ACC112 (cell line): ENCODE data around the gene CIAPIN1.

Experiments used
- H2AFZ ChIP-seq: fragments of 200-600 bp; sonication (generic); one replicate; pipeline ENCODE4 v1.6.0; 2017; ENCODE audit warnings: antibody characterized with exemption, low read length; ENCODE audit not compliant: unreplicated experiment
- H3K27ac ChIP-seq: fragments of 200-600 bp; sonication (generic); 2 replicates; pipeline ENCODE4 v1.5.1; 2014; ENCODE audit warnings: low read depth, mild to moderate bottlenecking, antibody characterized with exemption, low read length, moderate library complexity
- H3K27me3 ChIP-seq: fragments of 200-600 bp; sonication (generic); 2 replicates; pipeline ENCODE4 v1.6.1; 2014; ENCODE audit warnings: mild to moderate bottlenecking, antibody characterized with exemption, low read length, moderate library complexity, mixed read lengths; ENCODE audit not compliant: insufficient read depth
- H3K36me3 ChIP-seq: fragments of 200-600 bp; sonication (generic); 2 replicates; pipeline ENCODE4 v1.6.1; 2016; ENCODE audit warnings: mild to moderate bottlenecking, antibody characterized with exemption, low read length, moderate library complexity, mixed read lengths; ENCODE audit not compliant: insufficient read depth
- H3K4me1 ChIP-seq: fragments of 200-600 bp; sonication (generic); one replicate; pipeline ENCODE4 v1.6.1; 2016; ENCODE audit warnings: low read length, mixed read lengths; ENCODE audit not compliant: insufficient read depth, unreplicated experiment, control insufficient read depth
- H3K4me3 ChIP-seq: fragments of 200-600 bp; sonication (generic); 2 replicates; pipeline ENCODE4 v1.5.1; 2014; ENCODE audit warnings: mild to moderate bottlenecking, low read depth, low read length
- H3K79me2 ChIP-seq: fragments of 200-600 bp; sonication (generic); one replicate; pipeline ENCODE4 v1.6.0; 2016; ENCODE audit warnings: low read length; ENCODE audit not compliant: control insufficient read depth, unreplicated experiment, insufficient read depth

CIAPIN1 gene

DNA sequence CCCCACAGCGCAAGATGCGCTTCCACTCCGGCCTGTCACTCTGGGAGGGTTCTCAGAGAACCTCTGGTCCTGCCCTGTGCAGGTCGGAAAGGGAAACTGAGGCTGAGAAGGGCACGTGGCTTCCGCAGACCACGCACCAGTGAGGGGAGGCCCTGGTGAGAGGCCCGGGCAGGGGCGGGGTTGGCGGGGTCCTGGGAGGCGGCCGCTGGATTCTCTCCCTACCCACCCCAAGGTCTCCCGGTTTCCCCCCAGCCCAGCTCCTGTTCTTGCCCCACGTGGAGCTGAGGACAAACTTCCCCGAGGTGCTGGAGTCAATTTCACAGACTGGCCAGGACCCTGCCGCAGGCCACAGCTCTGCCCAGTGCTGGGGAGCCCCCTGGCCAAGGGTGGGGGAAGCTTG, 31.1 kb downstream of the CIAPIN1 start:
- no peak overlapping the region for H3K4me3 ChIP-seq
- H3K27me3 ChIP-seq: no peaks in the 10 kb centered on the region
- peaks cover 5% of the 10 kb centered on the region for H3K4me1 ChIP-seq
- no peak overlapping the region for H3K27ac ChIP-seq
- H2AFZ ChIP-seq: no peak overlapping the region
- no peaks in the 10 kb centered on the region for H3K79me2 ChIP-seq
- no peaks in the 10 kb centered on the region for H3K36me3 ChIP-seq

DNA sequence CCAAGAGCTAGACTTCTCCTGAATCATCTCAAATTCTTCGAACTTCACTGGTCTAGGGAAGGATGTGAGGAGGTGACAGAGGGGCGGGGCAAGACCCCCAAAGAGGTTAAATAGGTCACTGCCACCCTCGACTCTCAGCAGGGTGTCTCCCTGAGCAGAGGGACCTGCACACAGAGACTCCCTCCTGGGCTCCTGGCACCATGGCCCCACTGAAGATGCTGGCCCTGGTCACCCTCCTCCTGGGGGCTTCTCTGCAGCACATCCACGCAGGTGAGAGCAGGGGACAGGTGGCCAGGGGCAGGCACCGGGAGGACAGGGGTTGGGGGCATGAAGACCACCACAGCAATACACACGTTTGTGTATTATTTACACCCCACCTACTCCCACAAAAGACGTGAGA, 33.5 kb downstream of the CIAPIN1 start:
- peaks cover 3% of the 10 kb centered on the region for H3K4me1 ChIP-seq
- no peak overlapping the region for H3K4me3 ChIP-seq
- H3K36me3 ChIP-seq: no peaks in the 10 kb centered on the region
- H3K27me3 ChIP-seq: peaks cover 2% of the 10 kb centered on the region; the same call in 1 of the 2 replicates
- H3K27ac ChIP-seq: no peak overlapping the region
- no peak overlapping the region for H2AFZ ChIP-seq
- no peaks in the 10 kb centered on the region for H3K79me2 ChIP-seq

DNA sequence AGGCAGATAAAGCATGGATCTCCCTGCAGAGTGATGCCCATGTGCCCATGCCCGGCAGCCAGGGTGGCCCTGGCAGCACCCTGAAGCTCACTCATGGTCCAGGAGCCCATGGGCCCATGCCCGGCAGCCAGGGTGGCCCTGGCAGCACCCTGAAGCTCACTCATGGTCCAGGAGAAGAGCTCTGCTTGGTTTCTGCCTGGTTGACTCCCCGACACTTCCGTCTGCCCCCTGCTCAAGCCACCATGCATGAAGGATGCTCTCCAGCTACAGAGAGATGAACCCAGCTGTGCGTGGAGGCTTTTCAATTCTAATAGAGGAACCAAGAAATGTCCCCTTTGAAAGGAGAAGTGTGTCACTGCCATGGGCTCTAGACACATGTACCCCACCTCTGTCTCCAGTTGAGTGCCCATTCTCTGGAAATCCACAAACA, 33.9 kb downstream of the CIAPIN1 start:
- Histone ChIP-seq H3K4me1 (no peaks in the 10 kb centered on the region), H3K4me3 (no peak overlapping the region)

DNA sequence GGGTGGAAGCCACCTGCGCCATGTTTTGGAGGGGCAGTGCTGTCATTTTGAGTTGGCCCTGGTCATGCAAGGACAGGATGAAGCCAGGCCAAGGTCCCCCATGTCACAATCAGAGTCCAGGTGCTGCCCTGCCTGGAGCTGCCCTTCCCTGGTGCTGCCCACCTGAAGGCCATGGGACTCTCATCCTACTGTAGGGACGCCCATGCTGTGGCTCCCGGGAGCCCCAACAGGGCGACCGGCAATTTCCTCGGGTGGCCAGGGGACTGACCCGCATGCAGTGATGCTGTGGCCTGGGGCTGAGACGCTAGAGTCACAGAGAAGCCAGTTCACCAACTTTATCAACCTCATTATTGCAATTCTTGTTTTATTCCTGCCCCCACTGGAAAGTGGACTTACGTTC, 34.6 kb downstream of the CIAPIN1 start:
- Histone ChIP-seq H3K27ac (no peak overlapping the region), H3K79me2 (no peaks in the 10 kb centered on the region), H2AFZ (no peak overlapping the region), H3K4me1 (no peaks in the 10 kb centered on the region), H3K27me3 (peaks cover 8% of the 10 kb centered on the region), H3K36me3 (no peaks in the 10 kb centered on the region), H3K4me3 (no peak overlapping the region)

More for the DNA sequence above, 33.9 kb downstream of the CIAPIN1 start:
- no peak overlapping the region for H2AFZ ChIP-seq
- no peaks in the 10 kb centered on the region for H3K36me3 ChIP-seq
- no peak overlapping the region for H3K27ac ChIP-seq
- no peaks in the 10 kb centered on the region for H3K79me2 ChIP-seq
- H3K27me3 ChIP-seq: peaks cover 2% of the 10 kb centered on the region; the same call in 1 of the 2 replicates

DNA sequence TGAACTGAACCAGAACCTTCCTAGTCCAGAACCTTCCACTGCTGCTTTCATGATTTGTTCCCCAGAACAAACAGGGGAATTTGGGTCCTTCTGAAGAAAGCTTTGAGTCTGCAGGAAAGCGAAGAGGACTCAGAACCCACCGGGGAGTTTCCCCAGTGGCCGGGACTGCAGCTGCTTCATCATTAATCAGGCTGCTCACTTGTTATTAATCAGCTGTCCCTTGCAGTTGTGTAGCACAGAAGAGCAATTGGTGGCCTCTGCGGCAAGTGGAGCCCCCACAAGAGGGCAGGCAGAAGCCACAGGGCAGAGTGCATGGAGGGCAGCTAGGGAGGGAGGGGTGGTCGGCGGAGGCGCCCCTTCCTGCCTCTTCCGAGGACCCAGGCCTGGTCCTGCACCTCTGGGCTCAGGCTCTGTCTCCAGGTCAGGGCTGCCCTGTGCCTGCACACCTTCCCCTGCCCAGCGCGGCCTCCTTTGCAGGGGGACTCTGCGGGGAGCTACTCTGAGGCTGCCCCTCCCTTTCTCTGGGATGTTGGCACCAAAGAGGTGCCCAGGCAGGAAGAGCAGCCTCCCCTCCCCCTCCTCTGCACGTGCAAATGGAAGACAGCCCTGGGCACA, 35.7 kb downstream of the CIAPIN1 start:
- Histone ChIP-seq H3K36me3 (no peaks in the 10 kb centered on the region), H3K4me3 (no peak overlapping the region), H3K27ac (no peak overlapping the region), H2AFZ (no peak overlapping the region), H3K4me1 (no peaks in the 10 kb centered on the region), H3K79me2 (no peaks in the 10 kb centered on the region), H3K27me3 (peaks cover 10% of the 10 kb centered on the region)

DNA sequence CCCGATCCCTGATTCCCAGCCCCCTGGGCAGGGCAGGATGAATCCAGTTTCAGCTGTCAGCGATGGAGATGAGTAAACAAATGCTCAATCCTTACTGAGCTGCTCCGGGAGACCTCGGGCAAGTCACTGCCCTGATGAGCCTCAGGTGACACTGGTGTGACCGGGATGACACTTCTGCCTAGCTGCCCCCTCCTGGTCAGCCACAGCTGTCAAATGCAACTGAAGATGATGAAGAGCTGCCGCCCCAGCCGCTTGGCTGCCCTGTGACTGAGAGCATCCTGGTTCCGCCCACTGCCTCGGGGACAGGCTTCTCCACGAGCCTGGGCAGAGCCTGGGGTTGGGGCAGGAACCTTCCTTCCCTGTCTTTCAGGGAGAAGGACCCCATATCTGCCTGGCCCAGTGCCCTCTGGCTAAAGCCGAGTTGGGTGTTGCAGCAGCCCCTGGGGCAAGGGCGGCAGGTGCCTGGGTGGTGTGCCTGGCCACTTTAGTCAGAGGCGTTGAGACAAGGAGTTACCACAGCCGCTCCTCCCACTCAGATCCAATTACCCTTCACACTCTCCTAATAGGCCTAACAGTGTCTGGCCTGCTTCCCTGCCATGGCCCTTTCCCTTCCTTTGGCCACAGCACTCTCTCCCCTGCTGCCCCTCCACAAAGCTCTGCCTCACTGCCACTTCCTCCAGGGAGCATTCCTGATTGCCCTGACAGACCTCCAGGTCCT, 37.2 kb downstream of the CIAPIN1 start:
- Histone ChIP-seq H3K4me1 (no peaks in the 10 kb centered on the region), H3K4me3 (no peak overlapping the region), H3K79me2 (no peaks in the 10 kb centered on the region), H3K36me3 (no peaks in the 10 kb centered on the region), H2AFZ (no peak overlapping the region), H3K27me3 (peaks cover 13% of the 10 kb centered on the region), H3K27ac (no peak overlapping the region)

DNA sequence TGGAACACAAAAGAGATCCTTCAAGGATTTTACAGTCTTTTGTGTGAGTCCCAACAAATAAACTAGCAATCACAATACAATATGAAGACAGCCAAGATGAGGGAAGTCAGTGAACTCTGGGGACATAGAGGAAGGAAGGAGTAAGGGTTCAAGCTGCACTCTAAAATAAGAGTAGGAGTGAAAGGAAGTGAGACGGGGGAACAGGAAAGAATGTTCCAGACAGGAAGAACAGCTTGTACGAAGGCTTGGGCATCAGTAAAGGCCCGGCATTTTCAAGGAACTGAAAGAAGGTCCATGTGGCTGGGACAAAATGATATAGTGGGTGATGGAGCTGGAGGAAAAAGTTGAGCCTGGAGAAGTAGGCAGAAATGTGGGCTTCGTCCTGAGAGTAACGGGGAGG, 38.1 kb downstream of the CIAPIN1 start:
- Histone ChIP-seq H3K36me3 (no peaks in the 10 kb centered on the region), H3K4me3 (no peak overlapping the region), H3K27me3 (peaks cover 13% of the 10 kb centered on the region), H3K27ac (no peak overlapping the region), H2AFZ (no peak overlapping the region), H3K79me2 (no peaks in the 10 kb centered on the region), H3K4me1 (no peaks in the 10 kb centered on the region)

DNA sequence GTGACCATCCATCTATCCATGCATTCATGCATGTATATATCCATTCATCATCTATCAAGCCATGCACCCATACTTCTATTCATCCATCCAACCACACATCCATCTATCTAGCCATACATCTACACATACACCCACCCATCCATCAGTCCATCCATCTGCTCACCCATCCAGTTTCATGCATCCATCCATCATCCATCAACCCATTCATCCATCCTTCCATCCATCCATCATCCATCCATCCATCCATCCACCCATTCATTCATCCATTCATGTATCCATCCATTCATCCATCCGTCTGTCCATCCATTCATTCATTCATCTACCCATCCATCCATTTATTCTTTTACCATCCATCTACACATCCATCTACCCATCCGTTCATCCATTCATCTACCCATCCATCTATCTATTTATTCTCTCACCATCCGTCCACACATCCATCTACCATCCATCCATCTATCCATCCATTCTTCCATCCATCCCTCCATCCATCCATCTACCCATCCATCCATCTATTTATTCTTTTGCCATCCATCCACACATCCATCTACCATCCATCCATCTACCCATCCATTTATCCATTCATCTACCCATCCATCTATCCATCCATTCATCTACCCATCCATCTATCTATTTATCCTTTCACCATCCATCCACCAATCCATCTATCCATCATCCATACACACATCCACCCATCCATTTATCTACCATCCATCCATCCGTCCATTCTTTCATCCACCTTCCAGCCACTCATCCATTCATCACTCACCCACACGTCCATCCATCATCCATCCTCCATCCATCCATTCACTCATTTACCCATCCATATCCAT, 39.4 kb downstream of the CIAPIN1 start:
- Histone ChIP-seq H3K4me3 (no peak overlapping the region), H3K79me2 (no peaks in the 10 kb centered on the region), H2AFZ (no peak overlapping the region), H3K36me3 (no peaks in the 10 kb centered on the region), H3K27ac (no peak overlapping the region), H3K4me1 (no peaks in the 10 kb centered on the region), H3K27me3 (peaks cover 14% of the 10 kb centered on the region)

DNA sequence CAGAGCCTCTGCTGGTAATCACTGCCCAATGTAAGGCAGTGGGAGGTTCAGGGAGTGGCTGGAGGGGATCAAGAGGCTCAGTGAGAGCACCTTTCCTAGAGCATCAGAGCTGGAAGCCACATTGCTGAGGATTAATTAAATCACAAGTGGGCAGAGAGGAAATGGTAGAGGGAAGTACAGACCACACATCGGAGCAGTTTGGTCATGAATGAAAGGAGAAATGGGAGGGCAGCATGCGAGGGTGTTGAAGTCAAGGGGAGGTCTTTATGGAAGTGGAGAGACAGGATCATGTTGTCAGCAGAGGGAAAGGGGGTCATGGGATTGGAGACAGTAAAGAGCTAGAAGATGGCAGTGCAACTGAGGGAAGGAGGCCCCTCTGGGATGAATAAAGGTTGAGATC, 40.3 kb downstream of the CIAPIN1 start:
- peaks cover 20% of the 10 kb centered on the region for H3K27me3 ChIP-seq

DNA sequence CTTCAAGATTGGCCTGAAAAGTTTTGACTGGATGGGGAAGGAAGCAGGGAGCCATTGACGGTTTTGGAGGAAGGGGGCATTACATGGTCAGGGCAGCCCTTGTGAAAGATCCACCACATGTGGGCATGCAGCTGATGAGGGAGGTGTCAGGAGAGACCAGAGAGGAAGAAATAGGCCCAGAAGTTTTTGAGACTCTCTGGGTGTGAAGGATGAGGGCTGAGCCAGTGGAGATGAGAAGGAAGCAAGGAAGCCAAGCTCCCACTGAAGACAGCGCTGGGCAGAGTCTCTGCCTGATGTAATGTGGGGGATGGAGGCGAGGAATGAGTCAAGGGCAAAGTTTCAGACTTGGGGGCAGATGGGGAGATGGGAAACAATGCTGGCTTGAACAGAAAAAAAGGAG, 42.1 kb downstream of the CIAPIN1 start:
- Histone ChIP-seq H3K36me3 (no peaks in the 10 kb centered on the region), H3K27me3 (peaks cover 20% of the 10 kb centered on the region), H3K79me2 (no peaks in the 10 kb centered on the region), H2AFZ (no peak overlapping the region), H3K4me3 (no peak overlapping the region), H3K4me1 (no peaks in the 10 kb centered on the region), H3K27ac (no peak overlapping the region)

More for the DNA sequence above, 40.3 kb downstream of the CIAPIN1 start:
- no peaks in the 10 kb centered on the region for H3K79me2 ChIP-seq
- H3K4me1 ChIP-seq: no peaks in the 10 kb centered on the region
- H3K27ac ChIP-seq: no peak overlapping the region
- H3K36me3 ChIP-seq: no peaks in the 10 kb centered on the region
- no peak overlapping the region for H2AFZ ChIP-seq
- H3K4me3 ChIP-seq: no peak overlapping the region
